PC-3 (cell line): ENCODE measurements around the gene CCDC180.

Experiments
- CTCF ChIP-seq: fragments of 300-600 bp; sonication (generic); conservative IDR thresholded peaks from 2 replicates; pipeline ENCODE4 v1.5.1; 2017; ENCODE audit warnings: antibody characterized with exemption, low read depth, mild to moderate bottlenecking, low read length
- EZH2phosphoT487 ChIP-seq: fragments of 300-600 bp; sonication (generic); IDR thresholded peaks from 2 replicates; pipeline ENCODE4 v1.6.1; 2018; ENCODE audit warnings: mild to moderate bottlenecking, antibody characterized with exemption, low read length, borderline replicate concordance

GRCh38 chr9:97357056-97357455, 49.6 kb downstream of the CCDC180 start:
- TF ChIP-seq EZH2phosphoT487 (no peak), CTCF (no peak)
